Measurements from ENCODE around the gene FASN. TPM values are rescaled to one million over a fixed set of nuclear protein-coding genes. Genes with fewer than 3 reads are reported as not detected.
"Not testable (repeated sequence)": the region's sequence is repeated elsewhere in the genome, so short reads cannot be mapped to it uniquely, and the experiment has no call there.

FASN gene
- 100 to 1,000 TPM; 302 to 305 TPM for total RNA-seq

DNA sequence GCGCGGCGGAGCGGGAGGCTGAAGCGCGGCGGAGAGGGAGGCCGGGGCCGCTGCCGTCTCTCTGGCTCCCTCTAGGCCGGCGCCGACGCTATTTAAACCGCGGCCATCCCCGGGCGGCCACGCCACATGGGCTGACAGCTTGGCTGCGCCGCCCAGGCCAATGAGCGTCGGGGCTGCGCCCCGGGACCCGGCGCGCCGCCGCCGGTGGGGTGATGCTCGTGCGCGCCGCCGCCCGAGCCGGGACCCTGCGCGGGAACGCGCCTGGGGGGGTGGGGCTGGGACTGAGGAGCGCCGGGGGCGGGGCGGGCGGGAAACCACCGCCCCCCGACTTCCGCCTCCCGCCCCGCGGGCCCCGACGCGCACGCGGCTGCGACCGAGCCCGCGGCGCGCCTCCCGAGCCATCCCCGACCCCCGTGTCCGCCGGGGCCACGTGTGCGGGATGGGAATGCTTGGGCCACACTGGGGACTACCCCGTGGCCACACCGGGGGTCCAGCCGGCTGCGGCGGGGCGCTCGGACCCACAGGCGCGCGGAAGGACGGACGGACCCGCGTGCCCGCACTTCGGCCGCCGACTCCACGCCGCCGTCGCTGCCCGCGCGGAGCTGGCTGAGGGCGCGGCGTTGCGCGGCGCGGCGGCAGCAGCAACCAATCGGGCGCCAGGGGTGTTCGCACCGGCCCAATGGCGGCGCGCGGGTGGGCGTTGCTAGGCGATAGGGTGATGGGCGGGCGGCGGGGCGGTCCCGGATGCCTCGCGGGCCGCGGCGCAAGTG, at the start of gene FASN:
FASN (minus strand) TSS at position 68 of the 770 bp plus-strand sequence. CDS start 1,791 bp downstream, outside the sequence.
- POLR2A ChIA-PET = interaction anchor here (0.6 to 1.0 kb wide), 10 partner anchors 8 to 341 kb away, joined by 3 to 8 read pairs (median 3); partner anchors contain the start of genes CENPX, DCXR and LRRC45
- CTCF ChIA-PET = interaction anchor here (0.7 to 1.9 kb wide), 9 partner anchors 10 to 139 kb away, joined by 3 to 9 read pairs (median 3); no protein-coding TSS in a partner anchor

DNA sequence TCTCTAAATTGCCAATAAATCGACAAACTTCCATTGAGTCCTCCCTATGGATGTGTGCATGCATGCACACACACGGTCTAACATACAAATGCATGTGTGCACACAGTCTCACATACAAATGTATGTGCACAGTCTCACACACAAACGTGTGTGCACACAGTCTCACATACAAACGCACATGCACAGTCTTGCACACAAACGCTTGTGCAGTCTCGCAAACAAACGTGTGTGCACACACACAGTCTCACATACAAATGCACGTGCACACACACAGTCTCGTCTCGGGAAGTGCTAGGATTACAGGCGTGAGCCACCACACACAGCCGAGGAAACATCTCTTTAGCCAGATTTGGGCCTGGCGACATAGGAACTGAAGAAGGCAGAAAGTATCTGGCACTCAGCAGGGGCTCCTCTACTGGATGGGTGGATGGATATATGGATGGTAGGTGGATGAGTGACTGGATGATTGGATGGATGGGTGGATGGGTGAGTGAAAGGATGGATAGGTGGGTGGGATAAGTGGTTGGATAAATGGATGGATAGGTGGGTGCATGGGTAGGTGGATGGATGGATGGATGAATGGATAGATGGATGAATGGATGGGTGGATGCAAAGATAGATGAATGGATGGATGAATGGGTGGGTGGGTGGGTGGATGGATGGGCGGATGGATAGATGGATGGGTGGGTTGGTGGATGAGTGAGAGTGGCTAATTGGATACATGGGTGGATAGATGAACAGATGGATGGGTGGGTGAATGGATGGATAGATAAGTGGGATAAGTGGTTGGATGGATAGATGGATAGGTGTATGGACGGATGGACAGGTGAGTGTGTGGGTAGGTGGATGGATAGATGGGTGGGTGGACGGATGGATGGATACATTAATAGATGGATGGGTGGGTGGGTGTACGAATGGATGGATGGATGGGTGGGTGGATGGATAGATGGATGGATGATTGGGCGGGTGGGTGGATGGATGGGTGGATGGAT, 48.9 kb upstream of the FASN start:
- POLR2A ChIA-PET = no interaction called here

GRCh38 chr17:82145550-82146155, 47.6 kb upstream of the FASN start:
- POLR2A ChIA-PET = no interaction called here
- CTCF ChIA-PET = no interaction called here

More for the DNA sequence above, 48.9 kb upstream of the FASN start:
- CTCF ChIA-PET = no interaction called here

GRCh38 chr17:82143333-82143732, 45.3 kb upstream of the FASN start:
- POLR2A ChIA-PET = no interaction called here
- CTCF ChIA-PET = no interaction called here

DNA sequence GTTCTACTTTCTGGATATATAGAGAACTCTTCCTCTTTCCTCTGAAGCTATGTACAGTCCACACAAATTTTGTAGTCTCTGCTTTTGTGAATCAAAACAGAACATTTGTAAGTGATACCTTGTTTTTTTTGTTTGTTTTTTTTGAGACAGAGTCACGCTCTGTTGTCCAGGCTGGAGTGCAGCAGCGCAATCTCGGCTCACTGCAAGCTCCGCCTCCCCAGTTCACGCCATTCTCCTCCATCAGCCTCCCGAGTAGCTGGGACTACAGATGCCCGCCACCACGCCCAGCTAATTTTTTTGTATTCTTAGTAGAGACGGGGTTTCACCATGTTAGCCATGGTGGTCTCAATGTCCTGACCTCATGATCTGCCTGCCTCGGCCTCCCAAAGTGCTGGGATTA, 41.9 kb upstream of the FASN start:
- POLR2A ChIA-PET, CTCF ChIA-PET: not testable (repeated sequence)

- ChIA-PET CTCF (no interaction called here), POLR2A (no interaction called here)
These were observed 40.5 kb upstream of the FASN start for GRCh38 chr17:82138511-82138992.

DNA sequence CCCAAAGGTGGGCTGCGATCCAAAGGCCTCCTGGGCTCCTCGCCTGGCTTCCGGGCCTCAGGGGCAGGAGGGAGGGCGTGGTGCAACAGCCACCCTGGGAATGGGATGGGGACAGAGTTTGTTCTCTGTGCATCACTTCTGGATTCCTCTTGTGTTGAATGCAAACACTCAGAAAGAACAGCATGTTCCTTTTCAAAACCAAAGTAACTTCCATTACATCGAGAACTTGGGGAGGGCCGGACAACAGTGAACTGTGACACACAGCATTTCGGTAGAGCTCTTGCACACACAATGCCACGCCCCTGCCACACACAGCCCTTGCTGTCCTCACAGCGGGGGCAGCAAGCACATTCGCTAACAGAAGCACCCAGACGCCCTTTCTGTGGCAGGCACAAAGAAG, 36.1 kb upstream of the FASN start:
- CTCF ChIA-PET = no interaction called here
- POLR2A ChIA-PET = no interaction called here

GRCh38 chr17:82133166-82133953, 35.3 kb upstream of the FASN start:
- CTCF ChIA-PET = interaction anchor here (1.2 kb wide), 2 partner anchors 103 to 242 kb away, joined by 5 to 7 read pairs; partner anchors contain the start of genes ALYREF and ANAPC11
- POLR2A ChIA-PET = not testable (repeated sequence)

- CTCF ChIA-PET = interaction anchor here (0.7 kb wide), 1 partner anchor 12 kb away, joined by 3 read pairs; no protein-coding TSS in a partner anchor
These were observed 31.1 kb upstream of the FASN start for GRCh38 chr17:82129095-82129494.

GRCh38 chr17:82128287-82128686, 30.3 kb upstream of the FASN start:
- ChIA-PET CTCF (interaction anchor here (0.7 to 2.1 kb wide), 2 partner anchors 15 to 26 kb away, joined by 3 to 6 read pairs; no protein-coding TSS in a partner anchor), POLR2A (no interaction called here)

More at GRCh38 chr17:82129095-82129494, 31.1 kb upstream of the FASN start:
- POLR2A ChIA-PET = no interaction called here

GRCh38 chr17:82127704-82128103, 29.7 kb upstream of the FASN start:
- CTCF ChIA-PET = interaction anchor here (0.7 to 2.1 kb wide), 2 partner anchors 14 to 26 kb away, joined by 3 to 6 read pairs; no protein-coding TSS in a partner anchor
- POLR2A ChIA-PET = no interaction called here

DNA sequence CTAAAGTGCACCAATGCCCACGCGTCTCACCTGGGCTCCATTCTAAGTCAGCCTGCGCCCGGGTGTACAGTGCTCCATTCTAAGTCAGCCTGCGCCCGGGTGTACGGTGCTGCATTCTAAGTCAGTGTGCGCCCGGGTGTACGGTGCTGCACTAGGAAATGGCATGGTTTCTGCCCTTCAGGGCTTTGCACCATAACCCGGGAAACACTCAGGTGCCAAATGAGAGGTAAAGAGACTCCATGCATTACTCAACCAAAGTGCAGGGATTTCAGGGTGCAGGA, 29.2 kb upstream of the FASN start:
- ChIA-PET POLR2A (interaction anchor here (0.7 kb wide), 1 partner anchor 21 kb away, joined by 4 read pairs; no protein-coding TSS in a partner anchor), CTCF (interaction anchor here (1.2 to 2.1 kb wide), 4 partner anchors 17 to 29 kb away, joined by 4 to 6 read pairs (median 5); no protein-coding TSS in a partner anchor)

DNA sequence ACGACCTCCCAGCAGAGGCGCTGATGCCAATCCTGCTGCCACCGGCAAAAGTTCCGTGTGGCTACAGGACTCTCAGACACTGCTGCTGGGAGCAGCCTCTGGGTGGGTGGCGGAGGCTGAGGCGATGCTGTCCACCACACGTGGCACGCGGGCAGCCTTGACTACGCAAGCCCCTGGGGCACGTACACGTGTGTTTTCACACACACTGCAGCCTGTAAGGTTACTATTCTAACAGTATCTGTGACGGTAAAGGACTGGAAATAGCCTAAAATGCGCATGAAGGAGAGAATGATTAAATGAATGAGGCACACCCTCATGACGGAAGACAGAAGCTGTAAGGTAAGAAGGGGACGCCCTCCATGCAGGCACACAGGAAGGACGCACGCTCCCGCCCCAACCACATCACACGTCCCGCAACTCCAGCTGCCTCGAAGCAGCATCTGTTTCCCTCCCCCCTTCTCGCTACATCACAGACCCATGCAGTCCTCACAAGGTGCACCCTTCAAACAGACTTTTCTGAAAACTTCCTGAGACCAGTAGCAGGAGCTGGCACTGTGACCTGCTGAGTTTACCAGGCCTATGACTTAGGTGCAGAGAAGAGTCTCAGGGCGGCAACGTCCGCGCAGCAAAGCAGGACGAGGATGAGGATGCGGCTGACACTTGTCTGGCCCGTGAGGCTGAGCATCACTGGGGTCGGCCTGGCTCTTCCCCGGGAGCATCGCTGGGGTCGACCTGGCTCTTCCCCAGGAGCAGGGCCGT, 28.7 kb upstream of the FASN start:
- CTCF ChIA-PET = interaction anchor here (0.9 to 2.1 kb wide), 5 partner anchors 10 to 28 kb away, joined by 3 to 6 read pairs (median 4); no protein-coding TSS in a partner anchor
- POLR2A ChIA-PET = interaction anchor here (0.6 to 0.7 kb wide), 2 partner anchors 20 to 816 kb away, joined by 3 to 4 read pairs; no protein-coding TSS in a partner anchor

DNA sequence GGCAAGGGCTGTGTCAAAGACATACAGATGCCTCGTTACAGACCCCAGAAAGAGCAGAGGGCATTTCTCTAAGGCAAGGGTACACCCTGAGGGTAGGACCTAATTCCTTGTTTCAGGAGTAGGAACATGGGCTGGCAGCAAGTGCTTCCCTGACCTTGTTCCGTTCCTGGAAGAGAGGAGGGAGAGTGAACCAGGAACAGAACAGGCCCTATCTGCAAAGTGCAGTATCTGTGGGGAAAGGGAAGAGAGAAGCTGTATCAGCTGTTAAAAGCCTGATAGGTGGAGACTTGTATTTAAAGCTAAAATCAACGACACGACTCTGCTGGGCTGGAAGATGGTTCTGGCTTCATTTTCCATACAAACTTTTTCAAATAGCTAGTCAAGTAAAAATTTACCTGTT, 26.1 kb upstream of the FASN start:
- CTCF ChIA-PET = interaction anchor here (0.6 to 1.2 kb wide), 3 partner anchors 12 to 102 kb away, joined by 4 to 5 read pairs (median 4); no protein-coding TSS in a partner anchor
- POLR2A ChIA-PET = interaction anchor here (0.6 kb wide), 2 partner anchors 79 to 470 kb away, joined by 3 read pairs; no protein-coding TSS in a partner anchor

- CTCF ChIA-PET = interaction anchor here (0.8 to 1.0 kb wide), 2 partner anchors 18 to 30 kb away, joined by 3 read pairs; no protein-coding TSS in a partner anchor
- POLR2A ChIA-PET = no interaction called here
These were observed 23.9 kb upstream of the FASN start for GRCh38 chr17:82121660-82122629.

DNA sequence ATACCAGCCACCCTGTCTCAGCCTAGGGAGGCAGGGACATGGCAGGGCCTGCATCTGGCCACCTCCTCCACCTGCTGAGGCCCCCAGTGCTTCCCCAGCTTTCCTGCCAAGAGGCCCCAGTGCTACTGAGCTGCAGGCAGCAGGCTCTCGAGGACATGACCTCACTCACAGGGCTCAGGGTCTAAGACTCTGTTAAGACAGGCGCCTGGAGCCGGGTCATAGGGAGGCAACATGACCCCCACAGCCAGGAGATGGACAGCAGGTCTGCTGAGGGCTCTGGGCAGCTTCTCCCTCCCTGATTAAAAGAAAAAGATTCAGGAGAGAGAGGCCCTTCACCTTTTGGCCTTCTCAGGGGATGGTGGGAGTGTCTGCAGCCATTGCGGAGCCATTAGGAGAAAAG, 23.2 kb upstream of the FASN start:
- POLR2A ChIA-PET = no interaction called here

More for the DNA sequence above, 23.2 kb upstream of the FASN start:
- CTCF ChIA-PET = interaction anchor here (0.8 to 1.0 kb wide), 2 partner anchors 17 to 31 kb away, joined by 3 read pairs; no protein-coding TSS in a partner anchor

Measured in activated CD8-positive, alpha-beta memory T cell treated with anti-CD3 and anti-CD28 coated beads for 36 hours (primary cell).